Pancreas (tissue), 10 donors: ENCODE results near the gene KRTAP9-1. TPM values are rescaled to one million over a fixed set of nuclear protein-coding genes. Genes with fewer than 3 reads are reported as not detected.
"Not testable (repeated sequence)": the region's sequence is repeated elsewhere in the genome, so short reads cannot be mapped to it uniquely, and the experiment has no call there.

Experiments used
- ATAC-seq, 4 donors: fragments of 200-7000 bp; cut with Tn5 transposase; one replicate each; pipeline versions ENCODE4 v1.8.0 to v1.9.1; 2020; ENCODE audit warnings: mild to moderate bottlenecking in 4 of 4, moderate library complexity in 4 of 4
- DNase-seq, 6 donors: peaks; one replicate each; pipeline ENCODE4 v3.0.0-alpha.2; 2020
- FAIRE-seq: peaks from 2 replicates; lab custom pipeline; 2012; peaks lifted over from hg19 to GRCh38; lab: Jason Lieb, UNC
- H3K27ac ChIP-seq, 4 donors: fragments of 200-600 bp; sonication (generic); 1 replicate in 3 of 4; 2 replicates in 1 of 4; pipeline versions ENCODE4 v1.5.0 to v1.8.0; 2020
- H3K27me3 ChIP-seq, 4 donors: fragments of 200-600 bp; one replicate each; pipeline ENCODE4 v1.8.0; 2021
- H3K36me3 ChIP-seq, 3 donors: fragments of 200-600 bp; sonication (generic) in 1 of 3; one replicate each; pipeline versions ENCODE4 v1.5.0 to v1.8.0; 2020 to 2021
- H3K4me1 ChIP-seq, 3 donors: fragments of 200-600 bp; one replicate each; pipeline ENCODE4 v1.8.0; 2021
- H3K4me3 ChIP-seq, 4 donors: fragments of 200-600 bp; sonication (generic) in 2 of 4; one replicate each; pipeline versions ENCODE4 v1.5.0 to v1.8.0; 2020 to 2021
- H3K9me3 ChIP-seq, 4 donors: fragments of 200-600 bp; one replicate each; pipeline ENCODE4 v1.8.0; 2021
- CTCF ChIP-seq, 4 donors: fragments of 200-600 bp; sonication (generic) in 3 of 4; IDR thresholded peaks; one replicate each; pipeline versions ENCODE4 v1.5.0 to v1.8.0; 2021; ENCODE audit warnings: antibody characterized with exemption in 4 of 4
- WGBS, 2 donors: extraction: QIAGEN DNeasy Blood & Tissue Kit; methylation state at CpG; one replicate each; pipeline ENCODE4 v1.1.7; 2013; 5-methylcytosine and 5-hydroxymethylcytosine counted together
- intact Hi-C, 3 donors: fragments of 100-400 bp; cut with DNase I; formaldehyde crosslinking; loops; one replicate each; pipeline versions ENCODE4 v1.11.1 to v1.14.2; 2022
- polyA plus RNA-seq, 2 donors: library from polyadenylated mRNA; stranded (reverse); fragments of 200-250 nt; gene quantifications; one replicate each; pipeline ENCODE4 v1.2.3, GENCODE V29; 2013
- total RNA-seq, 6 donors: library from RNA; stranded (reverse); fragmentation: NEBNext Ultra II Directional in 4 of 6; extraction: Animal tissue kit (Norgen Biotek cat#: 25700) in 4 of 6; gene quantifications; one replicate each; pipeline versions ENCODE4 v1.2.1 to v1.2.4, GENCODE V29; 2021 to 2023
- donor health status: healthy with polysubstance abuse.
- donor health status: DM: no; HTN: no; CAD: no; lungs with moderate emphysema.
- donor health status: DM: no; HTN: no; CAD: no.
- donor health status: control.
- donor health status: control.
- donor health status: Bipolar disorder and iron deficiency.
- donor health status: DM: yes; HTN: yes; CAD: no.
- donor health status: DM: no; HTN: no; CAD: no.
- donor health status: DM: no; HTN: no; CAD: no.
- donor health status: DM: yes; HTN: yes; CAD: no.

The KRTAP9-1 gene
- total and polyA plus RNA-seq, 8 donors: not detected

- no peak for ATAC-seq
- Histone ChIP-seq H3K9me3 (no peaks in the 10 kb centered on the region), H3K27me3 (no peaks in the 10 kb centered on the region), H3K27ac (no peak overlapping the region), H3K4me3 (no peak overlapping the region), H3K4me1 (no peaks in the 10 kb centered on the region), H3K36me3 (no peaks in the 10 kb centered on the region)
- intact Hi-C loops: no loop called here
- 20 to 21% methylated on average over 2 of the region's 2 CpGs for WGBS, 2 donors
- FAIRE-seq: no peak
- DNase-seq: no peak
- no peak for TF ChIP-seq CTCF (IDR thresholded peaks at IDR 0.05)
These were observed 35.8 kb upstream of the KRTAP9-1 start for GRCh38 chr17:41153856-41154255.

GRCh38 chr17:41160190-41160589, 29.5 kb upstream of the KRTAP9-1 start:
- FAIRE-seq, intact Hi-C loops, ATAC-seq, H3K9me3 ChIP-seq, H3K27me3 ChIP-seq, H3K36me3 ChIP-seq, H3K4me1 ChIP-seq, H3K4me3 ChIP-seq, H3K27ac ChIP-seq: not testable (repeated sequence)
- peak in 1 of 6 donors; percentile 38 for DNase-seq
- 76 to 78% methylated on average over 3 of the region's 3 CpGs for WGBS, 2 donors

- H3K27ac ChIP-seq: no peak within 1 kb of the TSS
- intact Hi-C loops: no loop called here
- ATAC-seq (no peak), FAIRE-seq (no peak), DNase-seq (no peak)
- no peaks in the 10 kb centered on the region for H3K9me3 ChIP-seq
- no peaks in the 10 kb centered on the region for H3K4me1 ChIP-seq
- no peak within 1 kb of the TSS for H3K4me3 ChIP-seq
- WGBS, 2 donors: 86 to 95% methylated on average over 1 of the region's 1 CpG
- peaks cover 0 to 4% (median 0%) of the 10 kb centered on the region in 4 donors for H3K27me3 ChIP-seq
- TF ChIP-seq CTCF (IDR thresholded peaks at IDR 0.05): no peak
- no peaks in the 10 kb centered on the region for H3K36me3 ChIP-seq
These were observed 29.0 kb upstream of the KRTAP9-1 start, which contains the start of gene KRTAP4-4 for GRCh38 chr17:41160648-41161047. Gene KRTAP4-4, minus strand, starts transcription at chr17:41160748. Its CDS starts 57 bp downstream, at chr17:41160691.

GRCh38 chr17:41163828-41164227, 25.9 kb upstream of the KRTAP9-1 start:
- no peaks in the 10 kb centered on the region for H3K36me3 ChIP-seq
- ATAC-seq: no peak
- no peaks in the 10 kb centered on the region for H3K4me1 ChIP-seq
- DNase-seq: no peak
- no peak overlapping the region for H3K27ac ChIP-seq
- no peak for FAIRE-seq
- no peaks in the 10 kb centered on the region for H3K9me3 ChIP-seq
- intact Hi-C loops: no loop called here
- 51 to 62% methylated on average over 7 of the region's 7 CpGs for WGBS, 2 donors
- no peak for TF ChIP-seq CTCF (IDR thresholded peaks at IDR 0.05)
- H3K27me3 ChIP-seq: peaks cover 0 to 4% (median 0%) of the 10 kb centered on the region in 4 donors
- H3K4me3 ChIP-seq: no peak overlapping the region

GRCh38 chr17:41167561-41167960, 22.1 kb upstream of the KRTAP9-1 start:
- no peaks in the 10 kb centered on the region for H3K9me3 ChIP-seq
- no peaks in the 10 kb centered on the region for H3K4me1 ChIP-seq
- intact Hi-C loops: no loop called here
- peak in 1 of 6 donors; percentile 29 for DNase-seq
- no peaks in the 10 kb centered on the region for H3K36me3 ChIP-seq
- H3K27me3 ChIP-seq: peaks cover 0 to 4% (median 0%) of the 10 kb centered on the region in 4 donors
- H3K4me3 ChIP-seq: no peak overlapping the region
- no peak for ATAC-seq
- TF ChIP-seq CTCF (IDR thresholded peaks at IDR 0.05): no peak
- no peak for FAIRE-seq
- no peak overlapping the region for H3K27ac ChIP-seq
- 75% methylated on average over 7 of the region's 7 CpGs for WGBS, 2 donors
